Activated T-cell treated with anti-CD3 and anti-CD28 coated beads, Interleukin-2, amount 50 U/mL, for 24 hours (primary cell): ENCODE measurements around the gene FCER2.
A peak's percentile ranks its signal among the peaks of the same experiment; 100 is the strongest.
"Not testable (repeated sequence)": the region's sequence is repeated elsewhere in the genome, so short reads cannot be mapped to it uniquely, and the experiment has no call there.

Source experiments
- DNase-seq: peaks from one replicate; pipeline ENCODE4 v3.0.0-alpha.2; 2020
- H3K27ac Mint-ChIP-seq: 2 replicates; pipeline ENCODE4 v1.8.0; 2020; ENCODE audit warnings: mild to moderate bottlenecking, mixed read lengths
- H3K27me3 Mint-ChIP-seq: 2 replicates; pipeline ENCODE4 v1.8.0; 2020; ENCODE audit warnings: mixed read lengths
- H3K36me3 Mint-ChIP-seq: 2 replicates; pipeline ENCODE4 v1.8.0; 2020; ENCODE audit warnings: low read depth, mixed read lengths
- H3K4me1 Mint-ChIP-seq: 2 replicates; pipeline ENCODE4 v1.8.0; 2020; ENCODE audit warnings: low read depth, mixed read lengths
- H3K4me3 Mint-ChIP-seq: 2 replicates; pipeline ENCODE4 v1.8.0; 2020; ENCODE audit warnings: mild to moderate bottlenecking, moderate library complexity, mixed read lengths
- H3K9me3 Mint-ChIP-seq: 2 replicates; pipeline ENCODE4 v1.8.0; 2020; ENCODE audit warnings: mixed read lengths

The FCER2 gene

GRCh38 chr19:7643629-7644549, 58.0 kb downstream of the FCER2 start:
- Mint-ChIP-seq H3K4me1 (peaks cover 13% of the 10 kb centered on the region), H3K36me3 (peaks cover 54% of the 10 kb centered on the region)
- not testable (repeated sequence) for H3K4me3 Mint-ChIP-seq, DNase-seq, H3K9me3 Mint-ChIP-seq, H3K27me3 Mint-ChIP-seq, H3K27ac Mint-ChIP-seq

GRCh38 chr19:7643031-7643415, 58.9 kb downstream of the FCER2 start:
- H3K4me1 Mint-ChIP-seq, result peaks cover 16% of the 10 kb centered on the region
- no peaks in the 10 kb centered on the region for H3K27me3 Mint-ChIP-seq
- no peak overlapping the region for H3K27ac Mint-ChIP-seq
- no peak for DNase-seq
- peaks cover 53% of the 10 kb centered on the region for H3K36me3 Mint-ChIP-seq
- no peaks in the 10 kb centered on the region for H3K9me3 Mint-ChIP-seq
- no peak overlapping the region for H3K4me3 Mint-ChIP-seq

GRCh38 chr19:7642295-7643030, 59.5 kb downstream of the FCER2 start:
- Mint-ChIP-seq H3K9me3 (no peaks in the 10 kb centered on the region), H3K4me1 (peaks cover 20% of the 10 kb centered on the region), H3K27ac (no peak overlapping the region), H3K36me3 (peaks cover 47% of the 10 kb centered on the region), H3K27me3 (no peaks in the 10 kb centered on the region), H3K4me3 (no peak overlapping the region)
- DNase-seq, result no peak

- no peak for DNase-seq
- no peaks in the 10 kb centered on the region for H3K27me3 Mint-ChIP-seq
- peaks cover 47% of the 10 kb centered on the region for H3K36me3 Mint-ChIP-seq
- peaks cover 23% of the 10 kb centered on the region for H3K4me1 Mint-ChIP-seq
- no peak overlapping the region for H3K4me3 Mint-ChIP-seq
- H3K9me3 Mint-ChIP-seq, result no peaks in the 10 kb centered on the region
- no peak overlapping the region for H3K27ac Mint-ChIP-seq
Measured at GRCh38 chr19:7641290-7642276, 60.3 kb downstream of the FCER2 start.

- no peak overlapping the region for H3K4me3 Mint-ChIP-seq
- no peaks in the 10 kb centered on the region for H3K9me3 Mint-ChIP-seq
- peaks cover 29% of the 10 kb centered on the region for H3K4me1 Mint-ChIP-seq
- no peak for DNase-seq
- H3K36me3 Mint-ChIP-seq, result peaks cover 42% of the 10 kb centered on the region
- H3K27ac Mint-ChIP-seq, result no peak overlapping the region
- H3K27me3 Mint-ChIP-seq, result no peaks in the 10 kb centered on the region
Measured at GRCh38 chr19:7640803-7641202, 61.1 kb downstream of the FCER2 start.

- H3K4me1 Mint-ChIP-seq, result peaks cover 32% of the 10 kb centered on the region
Measured at GRCh38 chr19:7639863-7640348, 62.0 kb downstream of the FCER2 start.

GRCh38 chr19:7638802-7639465, 63.0 kb downstream of the FCER2 start:
- H3K4me1 Mint-ChIP-seq, result peaks cover 34% of the 10 kb centered on the region
- no peak for DNase-seq

More at GRCh38 chr19:7639863-7640348, 62.0 kb downstream of the FCER2 start:
- Mint-ChIP-seq H3K36me3 (peaks cover 35% of the 10 kb centered on the region), H3K27me3 (no peaks in the 10 kb centered on the region), H3K27ac (no peak overlapping the region), H3K9me3 (no peaks in the 10 kb centered on the region), H3K4me3 (no peak overlapping the region)
- no peak for DNase-seq

More at GRCh38 chr19:7638802-7639465, 63.0 kb downstream of the FCER2 start:
- Mint-ChIP-seq H3K27me3 (no peaks in the 10 kb centered on the region), H3K4me3 (peak overlapping the region; percentile 21), H3K27ac (no peak overlapping the region), H3K9me3 (no peaks in the 10 kb centered on the region), H3K36me3 (peaks cover 27% of the 10 kb centered on the region)
